Subcutaneous adipose tissue (tissue), 4 donors: ENCODE results near the gene ADORA1. TPM values are rescaled to one million over a fixed set of nuclear protein-coding genes. Genes with fewer than 3 reads are reported as not detected.

Experiments
- CTCF ChIP-seq: fragments of 450-650 bp; IDR thresholded peaks from one replicate; pipeline ENCODE4 v1.5.1; 2016; ENCODE audit warnings: low read depth, mild to moderate bottlenecking, control low read depth, antibody characterized with exemption, moderate library complexity
- total RNA-seq, 4 donors: library from RNA; depleted of rRNA; stranded (reverse); fragments of >200 nt; gene quantifications; one replicate each; pipeline ENCODE4 v1.1.0, GENCODE V29; 2016

The ADORA1 gene
- total RNA-seq, 4 donors from 2014 or later = 0.33 to 8.3 (median 0.90) TPM

- TF ChIP-seq CTCF = no peak
Observed at GRCh38 chr1:203199816-203200571, 72.5 kb downstream of the ADORA1 start.

GRCh38 chr1:203200916-203201315, 73.4 kb downstream of the ADORA1 start:
- no peak for TF ChIP-seq CTCF

- no peak for TF ChIP-seq CTCF
Observed at GRCh38 chr1:203201516-203202205, 74.1 kb downstream of the ADORA1 start.

GRCh38 chr1:203202431-203203245, 75.1 kb downstream of the ADORA1 start:
- no peak for TF ChIP-seq CTCF

- TF ChIP-seq CTCF = no peak
Observed at GRCh38 chr1:203204756-203205155, 77.2 kb downstream of the ADORA1 start.

- no peak for TF ChIP-seq CTCF
Observed at GRCh38 chr1:203206129-203206687, 78.7 kb downstream of the ADORA1 start.

GRCh38 chr1:203207751-203208150, 80.2 kb downstream of the ADORA1 start:
- TF ChIP-seq CTCF = no peak
